MM.1S (cell line): Measurements from ENCODE around the gene COPG1.

Source experiments
- DNase-seq: peaks from one replicate; pipeline ENCODE4 v3.0.0-alpha.2; 2015
- H2AFZ ChIP-seq: fragments of 300-600 bp; sonication (generic); 2 replicates; pipeline ENCODE4 v1.6.0; 2016; ENCODE audit warnings: antibody characterized with exemption, low read length
- H3F3A ChIP-seq: fragments of 300-600 bp; sonication (generic); 2 replicates; pipeline ENCODE4 v1.6.1; 2016; ENCODE audit warnings: mild to moderate bottlenecking, antibody characterized with exemption, low read length, moderate library complexity, mixed read lengths; ENCODE audit not compliant: insufficient read depth
- H3K27ac ChIP-seq: fragments of 300-600 bp; sonication (generic); 2 replicates; pipeline ENCODE4 v1.5.1; 2016; ENCODE audit warnings: mild to moderate bottlenecking, low read length
- H3K27me3 ChIP-seq: fragments of 300-600 bp; sonication (generic); replicated peaks from 2 replicates; pipeline ENCODE4 v1.6.0; 2016; ENCODE audit warnings: low read length; ENCODE audit not compliant: insufficient read depth
- H3K36me3 ChIP-seq: fragments of 300-600 bp; sonication (generic); replicated peaks from 2 replicates; pipeline ENCODE4 v1.6.1; 2016; ENCODE audit warnings: mild to moderate bottlenecking, low read length, mixed read lengths; ENCODE audit not compliant: insufficient read depth
- H3K4me1 ChIP-seq: fragments of 300-600 bp; sonication (generic); 2 replicates; pipeline ENCODE4 v1.6.1; 2016; ENCODE audit warnings: low read length, mixed read lengths
- H3K4me2 ChIP-seq: fragments of 300-600 bp; sonication (generic); 2 replicates; pipeline ENCODE4 v1.6.0; 2016; ENCODE audit warnings: low read depth, low read length
- H3K4me3 ChIP-seq: fragments of 300-600 bp; sonication (generic); 2 replicates; pipeline ENCODE4 v1.5.1; 2016; ENCODE audit warnings: low read length, mixed read lengths
- H3K79me2 ChIP-seq: fragments of 300-600 bp; sonication (generic); 2 replicates; pipeline ENCODE4 v1.6.1; 2016; ENCODE audit warnings: mixed run types, low read length, mixed read lengths
- H3K9ac ChIP-seq: fragments of 300-600 bp; sonication (generic); 2 replicates; pipeline ENCODE4 v1.6.1; 2016; ENCODE audit warnings: low read length, mixed read lengths
- H3K9me2 ChIP-seq: fragments of 300-600 bp; sonication (generic); replicated peaks from 2 replicates; pipeline ENCODE4 v1.6.1; 2016; ENCODE audit warnings: mild to moderate bottlenecking, low read length, mixed read lengths; ENCODE audit not compliant: insufficient read depth
- H3K9me3 ChIP-seq: fragments of 300-600 bp; sonication (generic); replicated peaks from 2 replicates; pipeline ENCODE4 v1.6.1; 2016; ENCODE audit warnings: mild to moderate bottlenecking, low read length, mixed read lengths; ENCODE audit not compliant: insufficient read depth
- H4K20me1 ChIP-seq: fragments of 300-600 bp; sonication (generic); 2 replicates; pipeline ENCODE4 v1.6.1; 2016; ENCODE audit warnings: mild to moderate bottlenecking, low read length, moderate library complexity, mixed read lengths; ENCODE audit not compliant: insufficient read depth
- EZH2 ChIP-seq: fragments of 300-600 bp; sonication (generic); optimal IDR thresholded peaks from 2 replicates; pipeline ENCODE3; 2017; ENCODE audit warnings: low read depth, mild to moderate bottlenecking, antibody characterized with exemption, low read length, mixed read lengths
- EZH2phosphoT487 ChIP-seq: fragments of 300-600 bp; sonication (generic); IDR thresholded peaks from 2 replicates; pipeline ENCODE4 v1.6.1; 2018; ENCODE audit warnings: antibody characterized with exemption, low read length
- TF ChIP-seq, protein P1 (sequence below): fragments of 300-600 bp; sonication (generic); IDR thresholded peaks from 2 replicates; pipeline ENCODE4 v1.5.1; 2016; ENCODE audit warnings: antibody characterized with exemption, low read length, mixed read lengths

The COPG1 gene

DNA sequence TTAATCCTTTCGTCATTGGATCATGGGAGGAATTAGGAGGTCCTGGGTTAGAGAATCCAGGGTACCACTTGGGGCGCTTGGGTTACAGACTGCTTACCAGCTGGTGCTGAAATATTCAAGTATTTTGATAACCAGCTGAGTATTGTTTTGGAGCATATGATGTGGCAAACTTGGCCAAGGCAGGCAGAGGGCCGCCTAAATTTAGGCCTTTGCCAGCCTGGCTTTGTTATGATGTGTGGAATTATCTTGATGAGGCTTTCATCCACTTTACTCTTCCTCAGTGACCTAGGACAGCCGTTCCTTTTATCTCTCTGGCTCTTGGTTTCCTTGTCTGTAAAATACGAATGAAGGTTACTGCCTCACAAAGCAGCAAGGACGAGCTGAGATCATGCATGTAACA lies 6.9 kb downstream of the COPG1 start:
- Histone ChIP-seq H3K9me3 (no peaks in the 10 kb centered on the region), H3K4me1 (peaks cover 7% of the 10 kb centered on the region; the same call in 1 of the 2 replicates), H3K27ac (no peak overlapping the region), H3K79me2 (peaks cover 42% of the 10 kb centered on the region), H3K36me3 (peaks cover 12% of the 10 kb centered on the region), H3K27me3 (no peaks in the 10 kb centered on the region), H3K4me3 (no peak overlapping the region), H2AFZ (no peak overlapping the region), H3F3A (no peaks in the 10 kb centered on the region), H3K9me2 (no peaks in the 10 kb centered on the region), H3K4me2 (no peak overlapping the region), H3K9ac (no peak overlapping the region), H4K20me1 (no peaks in the 10 kb centered on the region)
- no peak for DNase-seq
- TF ChIP-seq EZH2, result no peak
- TF ChIP-seq, protein P1, sequence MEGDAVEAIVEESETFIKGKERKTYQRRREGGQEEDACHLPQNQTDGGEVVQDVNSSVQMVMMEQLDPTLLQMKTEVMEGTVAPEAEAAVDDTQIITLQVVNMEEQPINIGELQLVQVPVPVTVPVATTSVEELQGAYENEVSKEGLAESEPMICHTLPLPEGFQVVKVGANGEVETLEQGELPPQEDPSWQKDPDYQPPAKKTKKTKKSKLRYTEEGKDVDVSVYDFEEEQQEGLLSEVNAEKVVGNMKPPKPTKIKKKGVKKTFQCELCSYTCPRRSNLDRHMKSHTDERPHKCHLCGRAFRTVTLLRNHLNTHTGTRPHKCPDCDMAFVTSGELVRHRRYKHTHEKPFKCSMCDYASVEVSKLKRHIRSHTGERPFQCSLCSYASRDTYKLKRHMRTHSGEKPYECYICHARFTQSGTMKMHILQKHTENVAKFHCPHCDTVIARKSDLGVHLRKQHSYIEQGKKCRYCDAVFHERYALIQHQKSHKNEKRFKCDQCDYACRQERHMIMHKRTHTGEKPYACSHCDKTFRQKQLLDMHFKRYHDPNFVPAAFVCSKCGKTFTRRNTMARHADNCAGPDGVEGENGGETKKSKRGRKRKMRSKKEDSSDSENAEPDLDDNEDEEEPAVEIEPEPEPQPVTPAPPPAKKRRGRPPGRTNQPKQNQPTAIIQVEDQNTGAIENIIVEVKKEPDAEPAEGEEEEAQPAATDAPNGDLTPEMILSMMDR, result no peak
- TF ChIP-seq EZH2phosphoT487, result no peak

DNA sequence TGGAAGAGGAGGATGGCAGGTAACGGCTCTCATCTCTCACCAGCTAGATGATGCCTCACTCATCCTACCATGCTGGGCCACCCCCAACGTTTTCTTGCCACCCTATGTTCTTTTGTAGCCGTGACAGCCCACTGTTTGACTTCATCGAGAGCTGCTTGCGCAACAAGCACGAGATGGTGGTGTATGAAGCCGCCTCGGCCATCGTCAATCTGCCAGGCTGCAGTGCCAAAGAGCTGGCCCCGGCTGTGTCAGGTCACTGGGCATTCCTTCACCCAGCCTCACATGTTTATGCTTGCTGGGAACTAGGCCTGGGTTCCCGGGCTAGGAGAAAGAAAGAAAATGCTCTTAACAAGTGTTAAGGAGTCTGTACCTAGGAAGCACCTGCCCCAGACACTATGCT lies 8.2 kb downstream of the COPG1 start:
- H2AFZ ChIP-seq, result no peak overlapping the region
- H3F3A ChIP-seq, result no peaks in the 10 kb centered on the region
- DNase-seq, result no peak
- no peaks in the 10 kb centered on the region for H4K20me1 ChIP-seq
- H3K9me3 ChIP-seq, result no peaks in the 10 kb centered on the region
- no peak overlapping the region for H3K4me3 ChIP-seq
- H3K27ac ChIP-seq, result no peak overlapping the region
- peaks cover 16% of the 10 kb centered on the region for H3K36me3 ChIP-seq
- no peaks in the 10 kb centered on the region for H3K27me3 ChIP-seq
- H3K4me1 ChIP-seq, result peaks cover 3% of the 10 kb centered on the region; the same call in 1 of the 2 replicates
- no peak overlapping the region for H3K9ac ChIP-seq
- no peak for TF ChIP-seq EZH2
- TF ChIP-seq, protein P1, result no peak
- no peak for TF ChIP-seq EZH2phosphoT487
- H3K4me2 ChIP-seq, result no peak overlapping the region
- H3K9me2 ChIP-seq, result no peaks in the 10 kb centered on the region
- peaks cover 29% of the 10 kb centered on the region for H3K79me2 ChIP-seq

DNA sequence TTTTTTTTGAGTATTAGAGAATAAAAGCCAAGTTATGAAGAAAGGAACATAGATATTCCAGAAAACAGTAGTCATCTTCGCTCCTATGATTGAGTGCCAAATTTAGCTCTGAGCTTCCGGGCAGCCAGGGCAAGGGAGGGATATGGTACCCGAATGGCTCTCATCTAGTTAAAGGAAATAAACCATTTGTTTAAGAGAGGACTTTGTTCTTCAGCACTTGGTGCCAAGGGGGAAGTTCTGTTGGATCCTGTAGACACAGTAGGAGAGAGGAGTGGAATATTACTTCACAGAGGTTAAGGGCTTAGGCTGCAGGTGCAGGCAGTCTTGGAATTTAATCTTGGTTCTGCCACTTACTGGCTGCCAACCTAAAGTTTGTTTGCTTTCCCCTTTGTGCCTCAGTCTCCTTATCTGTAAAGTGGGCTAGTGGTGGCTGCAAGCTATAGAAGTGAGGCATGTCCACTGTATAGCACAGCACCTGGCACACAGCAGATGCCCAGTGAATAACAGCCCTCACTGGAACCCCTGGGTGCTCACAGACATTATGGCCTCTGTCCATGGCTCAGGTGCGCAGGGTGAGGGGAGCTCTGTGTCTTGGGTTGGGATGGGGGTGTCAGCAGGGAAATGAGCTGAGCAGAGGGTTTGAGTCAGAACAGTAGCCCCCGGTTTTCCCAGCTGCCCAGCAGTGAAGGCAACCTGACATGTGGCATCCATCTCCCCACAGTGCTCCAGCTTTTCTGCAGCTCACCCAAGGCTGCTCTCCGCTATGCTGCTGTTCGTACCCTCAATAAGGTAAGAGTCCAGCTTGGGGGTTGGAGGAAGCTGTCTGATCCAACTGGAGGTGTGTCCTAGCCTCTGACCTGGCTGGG lies 10.4 kb downstream of the COPG1 start:
- Histone ChIP-seq H3K4me3 (no peak overlapping the region), H3K27ac (no peak overlapping the region), H3K4me2 (no peak overlapping the region), H2AFZ (no peak overlapping the region), H3K36me3 (peaks cover 19% of the 10 kb centered on the region), H3F3A (no peaks in the 10 kb centered on the region), H3K4me1 (no peaks in the 10 kb centered on the region), H3K9me2 (no peaks in the 10 kb centered on the region), H3K9me3 (no peaks in the 10 kb centered on the region), H4K20me1 (no peaks in the 10 kb centered on the region), H3K27me3 (no peaks in the 10 kb centered on the region), H3K79me2 (peaks cover 19% of the 10 kb centered on the region), H3K9ac (no peak overlapping the region)
- no peak for TF ChIP-seq EZH2
- no peak for TF ChIP-seq EZH2phosphoT487
- TF ChIP-seq, protein P1, result no peak
- DNase-seq, result no peak
